Measurements from ENCODE around the gene BARD1. TPM values are rescaled to one million over a fixed set of nuclear protein-coding genes. Genes with fewer than 3 reads are reported as not detected.

BARD1 gene
- total RNA-seq, 2 donors from 2014 or later: 8.4 to 12.0 TPM

DNA sequence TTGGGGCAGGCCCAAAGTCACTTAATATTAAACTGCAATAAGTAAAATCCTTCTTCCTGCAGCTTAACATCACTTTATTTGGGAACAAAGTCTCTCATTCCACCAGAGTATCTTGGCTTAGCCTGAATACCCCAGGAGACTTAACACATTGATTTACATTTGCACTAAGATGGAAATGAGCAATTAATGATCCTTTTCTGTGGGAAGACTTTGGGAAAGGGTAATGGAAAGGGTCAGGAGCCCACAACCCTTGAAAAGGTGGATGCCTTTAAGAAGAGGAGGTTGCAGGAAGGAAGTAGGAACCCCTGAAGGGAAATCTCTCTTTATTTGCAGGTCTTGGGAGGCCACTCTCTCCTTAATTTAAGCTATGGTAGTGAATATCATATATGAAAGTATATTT, 28.0 kb upstream of the BARD1 start:
- H3K36me3 ChIP-seq: no peaks in the 10 kb centered on the region
- TF ChIP-seq POLR2AphosphoS5 (IDR thresholded peaks at IDR 0.05): no peak
- no peak for TF ChIP-seq POLR2A (IDR thresholded peaks at IDR 0.05)
- TF ChIP-seq CTCF (IDR thresholded peaks at IDR 0.05): no peak

DNA sequence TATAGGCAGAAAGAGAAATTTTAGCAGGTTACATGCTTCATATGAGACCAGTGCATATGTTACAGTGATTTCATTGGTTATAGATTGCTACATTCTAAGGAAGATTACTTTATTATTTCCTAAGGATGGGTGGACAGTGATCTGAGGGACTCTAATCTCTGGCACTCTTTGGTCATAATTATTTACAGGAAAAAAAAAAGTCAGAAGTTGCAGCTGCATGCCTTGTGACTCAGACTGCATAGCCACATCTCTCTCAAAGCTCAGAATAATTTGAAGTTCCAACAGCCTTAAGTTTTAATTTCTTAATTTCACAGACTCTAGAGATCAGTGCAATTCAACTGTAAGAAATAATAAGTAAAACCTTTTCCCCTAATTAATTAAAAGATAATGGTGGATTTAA, 27.1 kb upstream of the BARD1 start:
- Histone ChIP-seq H3K4me1 (replicated peaks) (no peaks in the 10 kb centered on the region), H3K36me3 (no peaks in the 10 kb centered on the region), H3K4me3 (no peak overlapping the region), H3K27me3 (replicated peaks; ENCODE audit: insufficient read depth) (no peaks in the 10 kb centered on the region), H3K27ac (no peak overlapping the region), H3K9me3 (no peaks in the 10 kb centered on the region)
- intact Hi-C loops (cut with DNase I): no loop called here
- no peak for TF ChIP-seq CTCF (IDR thresholded peaks at IDR 0.05)
- no peak for TF ChIP-seq POLR2A (IDR thresholded peaks at IDR 0.05)
- no peak for DNase-seq (ENCODE audit: low spot score)

More for the DNA sequence above, 28.0 kb upstream of the BARD1 start:
- Histone ChIP-seq H3K27me3 (replicated peaks; ENCODE audit: insufficient read depth) (no peaks in the 10 kb centered on the region), H3K9me3 (no peaks in the 10 kb centered on the region), H3K4me3 (no peak overlapping the region), H3K27ac (no peak overlapping the region), H3K4me1 (replicated peaks) (no peaks in the 10 kb centered on the region)
- intact Hi-C loops (cut with DNase I): no loop called here
- no peak for DNase-seq (ENCODE audit: low spot score)

- Histone ChIP-seq H3K27ac (no peak overlapping the region), H3K36me3 (no peaks in the 10 kb centered on the region), H3K27me3 (replicated peaks; ENCODE audit: insufficient read depth) (no peaks in the 10 kb centered on the region), H3K9me3 (no peaks in the 10 kb centered on the region), H3K4me1 (replicated peaks) (no peaks in the 10 kb centered on the region), H3K4me3 (no peak overlapping the region)
- no peak for DNase-seq (ENCODE audit: low spot score)
- intact Hi-C loops (cut with DNase I): no loop called here
- WGBS: 60% methylated on average over 5 of the region's 5 CpGs
- TF ChIP-seq POLR2A (IDR thresholded peaks at IDR 0.05): no peak
- TF ChIP-seq POLR2AphosphoS5 (IDR thresholded peaks at IDR 0.05): no peak
- TF ChIP-seq CTCF (IDR thresholded peaks at IDR 0.05): no peak
Observed at GRCh38 chr2:214830794-214831346, 21.4 kb upstream of the BARD1 start.

DNA sequence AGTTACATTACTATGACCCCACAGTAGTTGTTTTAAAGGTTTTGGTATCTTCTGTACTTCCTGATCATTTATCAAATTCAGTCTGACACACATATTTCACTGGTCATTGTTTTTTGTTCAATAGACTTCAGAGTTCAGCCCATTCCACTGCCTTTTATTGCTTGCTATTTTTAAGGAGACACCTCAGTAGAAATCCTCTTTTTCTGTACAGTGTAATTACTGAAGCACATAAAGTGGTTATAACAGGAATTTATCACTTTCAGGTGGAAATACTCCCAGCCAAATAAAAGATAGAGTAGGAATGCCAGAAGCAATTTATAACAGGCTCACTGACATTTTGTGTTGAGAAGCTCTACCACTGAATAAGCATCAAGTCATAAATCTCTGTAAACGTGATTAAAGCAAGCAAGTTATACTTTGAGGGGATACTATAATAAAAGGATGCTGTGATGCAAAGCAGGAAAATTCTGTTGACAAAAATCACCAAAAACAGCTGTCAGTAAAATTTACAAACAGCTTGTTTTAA, 6.6 kb upstream of the BARD1 start:
- Histone ChIP-seq H3K27me3 (replicated peaks; ENCODE audit: insufficient read depth) (no peaks in the 10 kb centered on the region), H3K4me1 (replicated peaks) (no peaks in the 10 kb centered on the region), H3K27ac (no peak overlapping the region), H3K4me3 (no peak overlapping the region), H3K36me3 (no peaks in the 10 kb centered on the region), H3K9me3 (no peaks in the 10 kb centered on the region)
- 15% methylated on average over 1 of the region's 1 CpG for WGBS
- intact Hi-C loops (cut with DNase I): no loop called here
- DNase-seq (ENCODE audit: low spot score): no peak
- TF ChIP-seq POLR2A (IDR thresholded peaks at IDR 0.05): no peak
- no peak for TF ChIP-seq CTCF (IDR thresholded peaks at IDR 0.05)
- no peak for TF ChIP-seq POLR2AphosphoS5 (IDR thresholded peaks at IDR 0.05)

- peak; percentile 11 for DNase-seq (ENCODE audit: low spot score)
- Histone ChIP-seq H3K4me1 (replicated peaks) (no peaks in the 10 kb centered on the region), H3K27ac (peak overlapping the region; percentile 94 to 95), H3K27me3 (replicated peaks; ENCODE audit: insufficient read depth) (no peaks in the 10 kb centered on the region), H3K4me3 (peak overlapping the region; percentile 61 to 73), H3K9me3 (no peaks in the 10 kb centered on the region), H3K36me3 (no peaks in the 10 kb centered on the region)
- no peak for TF ChIP-seq POLR2AphosphoS5 (IDR thresholded peaks at IDR 0.05)
- no peak for TF ChIP-seq CTCF (IDR thresholded peaks at IDR 0.05)
- no peak for TF ChIP-seq POLR2A (IDR thresholded peaks at IDR 0.05)
- intact Hi-C loops (cut with DNase I): no loop called here
- 34% methylated on average over 14 of the region's 14 CpGs for WGBS
Observed at GRCh38 chr2:214810671-214811070, 1.2 kb upstream of the BARD1 start.
